ENCODE results near the gene FOS. TPM values are rescaled to one million over a fixed set of nuclear protein-coding genes. Genes with fewer than 3 reads are reported as not detected.

FOS gene
- total and polyA plus RNA-seq, 4 donors: 13.2 to 82.7 (median 20.0) TPM

DNA sequence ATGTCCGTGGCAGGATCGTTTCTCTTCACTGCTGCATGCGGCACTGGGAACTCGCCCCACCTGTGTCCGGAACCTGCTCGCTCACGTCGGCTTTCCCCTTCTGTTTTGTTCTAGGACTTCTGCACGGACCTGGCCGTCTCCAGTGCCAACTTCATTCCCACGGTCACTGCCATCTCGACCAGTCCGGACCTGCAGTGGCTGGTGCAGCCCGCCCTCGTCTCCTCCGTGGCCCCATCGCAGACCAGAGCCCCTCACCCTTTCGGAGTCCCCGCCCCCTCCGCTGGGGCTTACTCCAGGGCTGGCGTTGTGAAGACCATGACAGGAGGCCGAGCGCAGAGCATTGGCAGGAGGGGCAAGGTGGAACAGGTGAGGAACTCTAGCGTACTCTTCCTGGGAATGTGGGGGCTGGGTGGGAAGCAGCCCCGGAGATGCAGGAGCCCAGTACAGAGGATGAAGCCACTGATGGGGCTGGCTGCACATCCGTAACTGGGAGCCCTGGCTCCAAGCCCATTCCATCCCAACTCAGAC lies 1.2 kb downstream of the FOS start:
- peaks cover 3 to 27% (median 14%) of the 10 kb centered on the region in 4 donors for H3K4me1 ChIP-seq (ENCODE audit: control insufficient read depth in 4 of 4, insufficient read depth in 4 of 4, low read length in 3 of 4)
- no peaks in the 10 kb centered on the region for H3K27me3 ChIP-seq (ENCODE audit: control insufficient read depth in 4 of 4, insufficient read depth in 4 of 4, low read length in 3 of 4)
- no peaks in the 10 kb centered on the region for H3K9me3 ChIP-seq (ENCODE audit: control insufficient read depth in 4 of 4, low read length in 3 of 4)
- WGBS: 41% methylated on average over 26 of the region's 26 CpGs
- TF ChIP-seq SP1 (IDR thresholded peaks at IDR 0.05) (no peak), HNF4G (IDR thresholded peaks at IDR 0.05) (no peak), HNF4A (conservative IDR thresholded peaks at IDR 0.05) (no peak), FOXA1 (IDR thresholded peaks at IDR 0.05) (no peak), TAF1 (conservative IDR thresholded peaks at IDR 0.05) (no peak), YY1 (IDR thresholded peaks at IDR 0.05) (no peak), FOXA2 (IDR thresholded peaks at IDR 0.05) (no peak), NR2F2 (IDR thresholded peaks at IDR 0.05) (no peak), RXRA (IDR thresholded peaks at IDR 0.05) (no peak), RAD21 (IDR thresholded peaks at IDR 0.05) (no peak), JUND (IDR thresholded peaks at IDR 0.05) (no peak), EGR1 (IDR thresholded peaks at IDR 0.05; ENCODE audit: low read depth in 2 of 2) (no peak)
- TF ChIP-seq, protein P1, sequence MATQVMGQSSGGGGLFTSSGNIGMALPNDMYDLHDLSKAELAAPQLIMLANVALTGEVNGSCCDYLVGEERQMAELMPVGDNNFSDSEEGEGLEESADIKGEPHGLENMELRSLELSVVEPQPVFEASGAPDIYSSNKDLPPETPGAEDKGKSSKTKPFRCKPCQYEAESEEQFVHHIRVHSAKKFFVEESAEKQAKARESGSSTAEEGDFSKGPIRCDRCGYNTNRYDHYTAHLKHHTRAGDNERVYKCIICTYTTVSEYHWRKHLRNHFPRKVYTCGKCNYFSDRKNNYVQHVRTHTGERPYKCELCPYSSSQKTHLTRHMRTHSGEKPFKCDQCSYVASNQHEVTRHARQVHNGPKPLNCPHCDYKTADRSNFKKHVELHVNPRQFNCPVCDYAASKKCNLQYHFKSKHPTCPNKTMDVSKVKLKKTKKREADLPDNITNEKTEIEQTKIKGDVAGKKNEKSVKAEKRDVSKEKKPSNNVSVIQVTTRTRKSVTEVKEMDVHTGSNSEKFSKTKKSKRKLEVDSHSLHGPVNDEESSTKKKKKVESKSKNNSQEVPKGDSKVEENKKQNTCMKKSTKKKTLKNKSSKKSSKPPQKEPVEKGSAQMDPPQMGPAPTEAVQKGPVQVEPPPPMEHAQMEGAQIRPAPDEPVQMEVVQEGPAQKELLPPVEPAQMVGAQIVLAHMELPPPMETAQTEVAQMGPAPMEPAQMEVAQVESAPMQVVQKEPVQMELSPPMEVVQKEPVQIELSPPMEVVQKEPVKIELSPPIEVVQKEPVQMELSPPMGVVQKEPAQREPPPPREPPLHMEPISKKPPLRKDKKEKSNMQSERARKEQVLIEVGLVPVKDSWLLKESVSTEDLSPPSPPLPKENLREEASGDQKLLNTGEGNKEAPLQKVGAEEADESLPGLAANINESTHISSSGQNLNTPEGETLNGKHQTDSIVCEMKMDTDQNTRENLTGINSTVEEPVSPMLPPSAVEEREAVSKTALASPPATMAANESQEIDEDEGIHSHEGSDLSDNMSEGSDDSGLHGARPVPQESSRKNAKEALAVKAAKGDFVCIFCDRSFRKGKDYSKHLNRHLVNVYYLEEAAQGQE (IDR thresholded peaks at IDR 0.05): no peak
- TF ChIP-seq, protein P2, sequence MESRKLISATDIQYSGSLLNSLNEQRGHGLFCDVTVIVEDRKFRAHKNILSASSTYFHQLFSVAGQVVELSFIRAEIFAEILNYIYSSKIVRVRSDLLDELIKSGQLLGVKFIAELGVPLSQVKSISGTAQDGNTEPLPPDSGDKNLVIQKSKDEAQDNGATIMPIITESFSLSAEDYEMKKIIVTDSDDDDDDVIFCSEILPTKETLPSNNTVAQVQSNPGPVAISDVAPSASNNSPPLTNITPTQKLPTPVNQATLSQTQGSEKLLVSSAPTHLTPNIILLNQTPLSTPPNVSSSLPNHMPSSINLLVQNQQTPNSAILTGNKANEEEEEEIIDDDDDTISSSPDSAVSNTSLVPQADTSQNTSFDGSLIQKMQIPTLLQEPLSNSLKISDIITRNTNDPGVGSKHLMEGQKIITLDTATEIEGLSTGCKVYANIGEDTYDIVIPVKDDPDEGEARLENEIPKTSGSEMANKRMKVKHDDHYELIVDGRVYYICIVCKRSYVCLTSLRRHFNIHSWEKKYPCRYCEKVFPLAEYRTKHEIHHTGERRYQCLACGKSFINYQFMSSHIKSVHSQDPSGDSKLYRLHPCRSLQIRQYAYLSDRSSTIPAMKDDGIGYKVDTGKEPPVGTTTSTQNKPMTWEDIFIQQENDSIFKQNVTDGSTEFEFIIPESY (IDR thresholded peaks at IDR 0.05): no peak
- peak overlapping the region; percentile 76 to 81 for H3K9ac ChIP-seq (ENCODE audit: low read depth in 1 of 2, low read length in 2 of 2)
- peak overlapping the region; percentile 93 to 96 for H3K27ac ChIP-seq (ENCODE audit: low read depth in 1 of 2, low read length in 2 of 2)
- H3K36me3 ChIP-seq (ENCODE audit: control insufficient read depth in 4 of 4, insufficient read depth in 3 of 4, low read depth in 1 of 4, low read length in 3 of 4): peaks cover 2 to 15% (median 12%) of the 10 kb centered on the region in 4 donors
- DNase-seq (ENCODE audit: low spot score): no peak
- H3K4me3 ChIP-seq (ENCODE audit: low read depth in 1 of 3, low read length in 3 of 3): peak overlapping the region; percentile 71 to 92 (median 74)

DNA sequence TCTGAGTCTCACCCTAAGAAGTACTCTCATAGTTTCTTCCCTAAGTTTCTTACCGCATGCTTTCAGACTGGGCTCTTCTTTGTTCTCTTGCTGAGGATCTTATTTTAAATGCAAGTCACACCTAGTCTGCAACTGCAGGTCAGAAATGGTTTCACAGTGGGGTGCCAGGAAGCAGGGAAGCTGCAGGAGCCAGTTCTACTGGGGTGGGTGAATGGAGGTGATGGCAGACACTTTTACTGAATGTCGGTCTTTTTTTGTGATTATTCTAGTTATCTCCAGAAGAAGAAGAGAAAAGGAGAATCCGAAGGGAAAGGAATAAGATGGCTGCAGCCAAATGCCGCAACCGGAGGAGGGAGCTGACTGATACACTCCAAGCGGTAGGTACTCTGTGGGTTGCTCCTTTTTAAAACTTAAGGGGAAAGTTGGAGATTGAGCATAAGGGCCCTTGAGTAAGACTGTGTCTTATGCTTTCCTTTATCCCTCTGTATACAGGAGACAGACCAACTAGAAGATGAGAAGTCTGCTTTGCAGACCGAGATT lies 1.7 kb downstream of the FOS start:
- H3K4me1 ChIP-seq (ENCODE audit: control insufficient read depth in 4 of 4, insufficient read depth in 4 of 4, low read length in 3 of 4): peaks cover 3 to 27% (median 14%) of the 10 kb centered on the region in 4 donors
- no peak for DNase-seq (ENCODE audit: low spot score)

More for the DNA sequence above, 1.7 kb downstream of the FOS start:
- H3K27me3 ChIP-seq (ENCODE audit: control insufficient read depth in 4 of 4, insufficient read depth in 4 of 4, low read length in 3 of 4): no peaks in the 10 kb centered on the region
- H3K9me3 ChIP-seq (ENCODE audit: control insufficient read depth in 4 of 4, low read length in 3 of 4): no peaks in the 10 kb centered on the region
- peak overlapping the region; percentile 57 to 76 for H3K9ac ChIP-seq (ENCODE audit: low read depth in 1 of 2, low read length in 2 of 2)
- peaks cover 2 to 15% (median 12%) of the 10 kb centered on the region in 4 donors for H3K36me3 ChIP-seq (ENCODE audit: control insufficient read depth in 4 of 4, insufficient read depth in 3 of 4, low read depth in 1 of 4, low read length in 3 of 4)
- 95% methylated on average over 7 of the region's 7 CpGs for WGBS
- peak in 1 of 2 donors; percentile 25 for TF ChIP-seq JUND (IDR thresholded peaks at IDR 0.05)
- TF ChIP-seq, protein P2 (IDR thresholded peaks at IDR 0.05): no peak
- H3K27ac ChIP-seq (ENCODE audit: low read depth in 1 of 2, low read length in 2 of 2): no peak overlapping the region
- H3K4me3 ChIP-seq (ENCODE audit: low read depth in 1 of 3, low read length in 3 of 3): peak overlapping the region; percentile 71 to 92 (median 74)

All from liver (tissue), 9 donors.